ENCODE results near the gene GPR183.

Gene GPR183

DNA sequence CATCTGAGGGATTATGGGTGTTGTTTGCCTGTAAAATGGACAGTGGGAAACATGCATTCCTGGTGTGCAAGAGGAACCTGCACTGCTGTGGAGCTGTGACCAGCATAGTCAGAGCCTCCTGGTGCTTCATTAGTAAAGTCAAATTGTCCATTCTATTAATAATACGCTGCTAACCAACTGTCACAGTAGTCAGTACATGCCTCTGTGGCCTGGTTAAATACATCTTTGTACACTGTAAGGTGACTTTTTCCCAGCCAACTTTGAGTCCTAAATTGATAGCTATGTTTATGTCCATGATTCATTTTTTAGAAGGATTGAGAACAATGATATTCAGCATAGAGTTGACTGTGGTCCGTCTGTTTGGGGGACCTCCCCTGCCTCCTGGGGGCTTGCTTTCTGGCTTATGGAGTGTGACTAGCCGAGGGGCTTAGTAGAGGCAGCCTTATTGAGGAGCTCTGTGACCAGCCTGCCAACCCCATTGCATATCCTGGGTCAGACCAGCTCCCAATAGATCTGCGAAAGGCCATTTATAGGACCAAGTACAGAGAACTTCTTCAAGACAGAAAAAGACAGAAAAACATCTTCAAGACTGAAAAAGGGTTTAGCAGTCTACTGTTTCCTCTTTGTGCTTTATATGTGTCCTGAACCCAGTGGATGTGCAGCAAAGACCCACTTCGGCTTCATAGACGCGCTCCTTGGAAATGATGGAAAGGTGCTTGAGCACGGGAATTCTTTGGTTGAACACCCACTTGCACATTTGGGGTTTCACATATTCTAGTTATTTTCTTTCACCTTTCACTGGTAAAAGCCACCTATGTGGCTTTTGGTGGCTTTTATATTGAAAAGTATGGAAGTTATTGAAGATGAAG lies 4.3 kb downstream of the GPR183 start:
- H3K9me3 ChIP-seq (ENCODE audit: control insufficient read depth, insufficient read depth, low read depth, low read length), result no peaks in the 10 kb centered on the region
- H3K9ac ChIP-seq (ENCODE audit: low read length), result no peak overlapping the region
- no peak overlapping the region for H3K27ac ChIP-seq (ENCODE audit: low read depth, low read length)
- H3K27me3 ChIP-seq (ENCODE audit: control insufficient read depth, insufficient read depth, low read length), result no peaks in the 10 kb centered on the region
- no peak overlapping the region for H3K4me3 ChIP-seq (ENCODE audit: low read depth, low read length)
- no peaks in the 10 kb centered on the region for H3K36me3 ChIP-seq (ENCODE audit: control insufficient read depth, insufficient read depth, low read length)
- H3K4me1 ChIP-seq (ENCODE audit: control insufficient read depth, insufficient read depth, low read length), result peaks cover 10% of the 10 kb centered on the region

DNA sequence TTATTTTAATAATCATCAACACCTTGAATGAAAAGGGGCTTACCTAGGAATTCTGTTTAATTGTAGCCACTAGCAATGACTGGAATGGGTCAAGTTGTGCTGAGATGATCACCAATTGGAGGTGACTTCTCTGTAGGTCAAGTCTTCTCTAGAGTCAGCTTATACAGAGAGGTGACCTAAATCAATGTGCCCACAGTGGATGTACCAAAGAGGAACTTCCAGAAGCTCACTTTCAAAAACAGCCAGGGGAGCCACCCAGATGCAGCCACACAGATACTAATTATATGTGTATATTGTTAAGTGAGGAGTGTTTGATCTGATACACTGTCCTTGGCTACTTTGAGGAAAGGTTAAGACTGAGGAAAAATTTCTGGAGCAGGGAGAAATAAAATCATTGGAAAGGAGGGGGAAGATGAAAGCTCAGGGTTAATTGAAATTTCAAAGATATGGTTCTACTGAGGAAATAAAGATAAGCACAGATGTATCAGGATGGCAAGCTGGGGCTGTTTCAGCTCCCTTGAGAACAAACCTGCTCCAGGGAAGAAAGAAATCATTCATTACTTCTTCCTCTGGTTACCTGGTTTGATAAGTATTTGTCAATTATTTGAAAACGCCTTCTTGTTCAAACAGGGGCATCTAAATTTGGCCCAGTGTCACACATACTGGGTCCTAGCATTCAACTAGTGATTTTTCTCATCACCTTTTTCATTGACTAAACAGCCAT lies 5.1 kb downstream of the GPR183 start:
- no peak overlapping the region for H3K27ac ChIP-seq (ENCODE audit: low read depth, low read length)
- H3K36me3 ChIP-seq (ENCODE audit: control insufficient read depth, insufficient read depth, low read length), result no peaks in the 10 kb centered on the region
- H3K9me3 ChIP-seq (ENCODE audit: control insufficient read depth, insufficient read depth, low read depth, low read length), result no peaks in the 10 kb centered on the region
- H3K9ac ChIP-seq (ENCODE audit: low read length), result no peak overlapping the region
- H3K27me3 ChIP-seq (ENCODE audit: control insufficient read depth, insufficient read depth, low read length), result no peaks in the 10 kb centered on the region
- no peak overlapping the region for H3K4me3 ChIP-seq (ENCODE audit: low read depth, low read length)
- H3K4me1 ChIP-seq (ENCODE audit: control insufficient read depth, insufficient read depth, low read length), result peaks cover 10% of the 10 kb centered on the region

DNA sequence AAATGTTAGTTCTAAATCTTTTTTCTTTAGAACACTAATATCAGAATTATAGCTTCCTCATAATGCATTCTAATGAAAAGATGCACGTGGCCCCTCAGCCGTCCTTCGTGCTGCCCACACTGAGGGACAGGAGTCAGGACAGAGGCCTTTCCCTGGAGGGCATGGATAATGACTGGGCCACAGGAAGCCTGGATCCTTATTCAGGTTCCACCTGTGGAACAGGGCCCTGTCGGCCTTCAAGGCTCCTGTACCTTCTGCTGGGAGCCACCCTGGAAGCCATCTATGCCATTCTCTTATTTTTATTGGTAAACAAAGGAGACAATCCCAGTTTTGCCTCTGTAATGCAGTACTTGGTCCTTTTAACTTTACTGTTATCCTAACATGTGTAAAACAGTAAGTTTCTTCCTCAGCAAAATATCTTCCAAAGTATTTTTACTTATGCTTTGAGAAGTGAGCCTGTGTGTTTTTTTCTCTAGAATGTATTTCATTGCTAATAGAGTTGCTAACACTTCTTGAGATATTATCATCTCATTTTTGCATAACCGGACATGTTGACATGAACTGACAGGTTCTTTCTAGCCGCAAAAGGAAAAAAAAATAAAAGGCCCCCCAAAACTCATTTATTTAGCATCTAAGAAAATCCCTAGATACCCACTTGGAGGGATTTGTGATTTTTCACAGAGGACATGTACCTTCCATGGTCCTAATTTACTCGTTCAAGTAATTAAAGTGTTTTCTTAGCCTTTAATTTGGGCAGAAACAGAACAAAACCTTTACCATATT lies 6.0 kb downstream of the GPR183 start:
- no peak overlapping the region for H3K4me3 ChIP-seq (ENCODE audit: low read depth, low read length)
- H3K36me3 ChIP-seq (ENCODE audit: control insufficient read depth, insufficient read depth, low read length), result no peaks in the 10 kb centered on the region
- no peak overlapping the region for H3K9ac ChIP-seq (ENCODE audit: low read length)
- peaks cover 6% of the 10 kb centered on the region for H3K4me1 ChIP-seq (ENCODE audit: control insufficient read depth, insufficient read depth, low read length)
- H3K27ac ChIP-seq (ENCODE audit: low read depth, low read length), result no peak overlapping the region
- no peaks in the 10 kb centered on the region for H3K9me3 ChIP-seq (ENCODE audit: control insufficient read depth, insufficient read depth, low read depth, low read length)
- no peaks in the 10 kb centered on the region for H3K27me3 ChIP-seq (ENCODE audit: control insufficient read depth, insufficient read depth, low read length)

DNA sequence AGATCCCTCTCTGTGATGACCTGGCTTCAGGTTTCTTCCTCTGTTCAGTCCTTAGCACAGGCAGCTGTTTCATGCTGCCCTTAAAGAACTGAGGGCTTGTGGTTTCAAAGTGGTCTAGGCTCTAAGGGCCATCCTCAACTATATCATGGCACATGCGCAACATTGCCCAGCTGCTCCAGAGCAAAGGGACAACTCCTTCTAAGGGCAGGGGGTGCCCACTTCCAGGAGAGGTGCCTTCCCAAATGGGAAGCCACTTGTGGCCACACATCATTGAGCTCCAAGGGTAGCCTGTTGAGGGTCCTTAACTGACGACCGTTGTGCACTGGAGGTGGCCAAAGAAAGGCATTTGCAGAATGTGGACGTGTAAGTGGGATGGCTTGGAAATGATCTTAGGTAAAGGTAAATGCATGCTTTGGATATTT lies 7.3 kb downstream of the GPR183 start:
- peaks cover 4% of the 10 kb centered on the region for H3K4me1 ChIP-seq (ENCODE audit: control insufficient read depth, insufficient read depth, low read length)
- no peak overlapping the region for H3K4me3 ChIP-seq (ENCODE audit: low read depth, low read length)
- H3K9ac ChIP-seq (ENCODE audit: low read length), result no peak overlapping the region
- no peaks in the 10 kb centered on the region for H3K9me3 ChIP-seq (ENCODE audit: control insufficient read depth, insufficient read depth, low read depth, low read length)
- no peaks in the 10 kb centered on the region for H3K27me3 ChIP-seq (ENCODE audit: control insufficient read depth, insufficient read depth, low read length)
- H3K36me3 ChIP-seq (ENCODE audit: control insufficient read depth, insufficient read depth, low read length), result no peaks in the 10 kb centered on the region
- no peak overlapping the region for H3K27ac ChIP-seq (ENCODE audit: low read depth, low read length)

DNA sequence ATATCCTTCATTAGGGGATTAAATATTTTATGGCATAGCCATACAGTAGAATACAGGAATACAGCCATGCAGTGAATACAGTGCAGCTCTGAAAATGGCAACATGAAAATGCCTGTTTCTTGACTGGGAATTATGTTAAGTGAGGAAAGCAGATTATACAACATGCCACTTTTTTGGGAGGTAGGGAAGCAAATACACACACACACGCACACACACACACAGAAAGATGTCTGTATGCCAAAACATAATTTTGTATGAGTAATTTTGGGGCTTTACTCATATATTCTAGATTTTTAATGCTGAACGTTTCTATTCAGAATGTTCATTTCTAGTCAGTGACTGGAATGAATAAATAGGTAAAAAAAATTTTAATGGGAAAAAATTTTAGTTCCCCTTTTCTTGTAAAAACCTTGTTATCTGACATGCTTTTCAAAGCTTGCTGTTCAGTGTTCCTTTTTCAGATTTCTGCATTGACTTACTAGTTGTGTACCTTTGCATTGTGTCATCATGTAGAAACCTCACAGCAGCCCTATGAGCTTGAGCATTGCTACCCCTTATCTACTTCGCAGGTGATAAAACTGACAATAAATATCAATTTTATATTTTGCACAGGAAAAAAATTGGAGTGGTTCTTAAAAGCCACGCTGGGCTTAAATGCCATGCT lies 7.8 kb downstream of the GPR183 start:
- Histone ChIP-seq H3K27ac (ENCODE audit: low read depth, low read length) (no peak overlapping the region), H3K9ac (ENCODE audit: low read length) (no peak overlapping the region), H3K36me3 (ENCODE audit: control insufficient read depth, insufficient read depth, low read length) (no peaks in the 10 kb centered on the region), H3K27me3 (ENCODE audit: control insufficient read depth, insufficient read depth, low read length) (no peaks in the 10 kb centered on the region), H3K4me1 (ENCODE audit: control insufficient read depth, insufficient read depth, low read length) (peaks cover 4% of the 10 kb centered on the region), H3K9me3 (ENCODE audit: control insufficient read depth, insufficient read depth, low read depth, low read length) (no peaks in the 10 kb centered on the region), H3K4me3 (ENCODE audit: low read depth, low read length) (no peak overlapping the region)

DNA sequence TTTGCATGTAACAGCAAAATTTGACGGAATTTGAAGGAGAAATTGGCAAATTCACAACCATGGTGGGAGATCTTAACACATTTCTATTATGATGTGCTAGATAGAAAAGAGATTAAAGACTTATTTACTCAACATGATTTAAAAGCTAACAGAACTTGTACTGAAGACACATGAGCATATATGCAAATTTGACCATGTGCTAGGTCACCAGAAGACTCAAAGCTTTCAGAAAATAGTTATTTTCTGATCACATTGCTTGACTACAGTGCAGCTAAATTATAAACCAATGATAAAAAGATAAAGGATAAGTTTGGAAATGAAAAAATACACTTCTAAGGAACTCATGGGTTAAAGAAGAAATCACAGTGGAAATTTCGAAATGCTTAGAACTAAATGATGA lies 9.1 kb downstream of the GPR183 start:
- Histone ChIP-seq H3K4me1 (ENCODE audit: control insufficient read depth, insufficient read depth, low read length) (peaks cover 4% of the 10 kb centered on the region), H3K9ac (ENCODE audit: low read length) (no peak overlapping the region), H3K36me3 (ENCODE audit: control insufficient read depth, insufficient read depth, low read length) (no peaks in the 10 kb centered on the region), H3K4me3 (ENCODE audit: low read depth, low read length) (no peak overlapping the region), H3K9me3 (ENCODE audit: control insufficient read depth, insufficient read depth, low read depth, low read length) (no peaks in the 10 kb centered on the region), H3K27me3 (ENCODE audit: control insufficient read depth, insufficient read depth, low read length) (no peaks in the 10 kb centered on the region), H3K27ac (ENCODE audit: low read depth, low read length) (no peak overlapping the region)

DNA sequence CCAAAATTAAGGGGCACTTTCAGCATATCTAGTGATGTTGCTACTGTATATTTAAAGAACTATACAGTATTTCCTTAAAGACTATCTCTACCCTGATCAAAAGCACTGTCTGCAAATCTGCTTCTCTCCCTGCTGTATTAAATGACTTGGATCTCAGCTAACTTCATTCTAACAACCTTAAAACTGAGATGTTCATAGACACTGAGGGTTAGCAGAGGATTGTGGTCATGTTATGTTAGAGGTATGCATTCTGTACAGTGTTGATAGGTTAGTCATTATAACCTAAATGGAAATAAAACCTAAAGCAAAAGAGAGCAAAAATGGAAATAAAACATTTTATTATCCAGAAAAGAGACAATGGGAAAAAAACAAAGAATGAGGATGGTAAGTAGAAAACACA lies 9.9 kb downstream of the GPR183 start:
- H3K27me3 ChIP-seq (ENCODE audit: control insufficient read depth, insufficient read depth, low read length), result no peaks in the 10 kb centered on the region
- H3K4me3 ChIP-seq (ENCODE audit: low read depth, low read length), result no peak overlapping the region
- H3K4me1 ChIP-seq (ENCODE audit: control insufficient read depth, insufficient read depth, low read length), result peaks cover 4% of the 10 kb centered on the region
- no peaks in the 10 kb centered on the region for H3K9me3 ChIP-seq (ENCODE audit: control insufficient read depth, insufficient read depth, low read depth, low read length)
- H3K9ac ChIP-seq (ENCODE audit: low read length), result no peak overlapping the region
- no peak overlapping the region for H3K27ac ChIP-seq (ENCODE audit: low read depth, low read length)
- H3K36me3 ChIP-seq (ENCODE audit: control insufficient read depth, insufficient read depth, low read length), result no peaks in the 10 kb centered on the region

DNA sequence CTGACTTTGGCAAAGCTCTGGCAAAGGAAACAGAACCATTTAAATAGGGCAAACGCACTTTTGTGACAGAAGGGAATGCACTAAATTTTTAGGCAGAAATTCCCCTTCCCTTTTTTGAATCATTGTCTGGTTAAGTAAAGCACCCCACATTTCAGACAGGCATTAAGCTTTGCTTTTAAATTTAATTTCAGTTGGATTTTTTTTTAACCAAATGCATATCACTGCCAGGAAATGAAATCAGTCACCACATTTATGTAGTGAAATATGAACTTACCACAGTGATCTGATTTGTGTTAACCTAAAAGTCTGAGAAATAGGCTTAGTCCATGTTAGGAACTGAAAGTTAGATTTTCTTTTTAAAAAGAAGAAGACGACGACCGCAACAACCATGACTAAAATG lies 10.8 kb downstream of the GPR183 start:
- peaks cover 4% of the 10 kb centered on the region for H3K4me1 ChIP-seq (ENCODE audit: control insufficient read depth, insufficient read depth, low read length)
- H3K4me3 ChIP-seq (ENCODE audit: low read depth, low read length), result no peak overlapping the region
- H3K9me3 ChIP-seq (ENCODE audit: control insufficient read depth, insufficient read depth, low read depth, low read length), result no peaks in the 10 kb centered on the region
- H3K36me3 ChIP-seq (ENCODE audit: control insufficient read depth, insufficient read depth, low read length), result no peaks in the 10 kb centered on the region
- H3K9ac ChIP-seq (ENCODE audit: low read length), result no peak overlapping the region
- no peak overlapping the region for H3K27ac ChIP-seq (ENCODE audit: low read depth, low read length)
- no peaks in the 10 kb centered on the region for H3K27me3 ChIP-seq (ENCODE audit: control insufficient read depth, insufficient read depth, low read length)

DNA sequence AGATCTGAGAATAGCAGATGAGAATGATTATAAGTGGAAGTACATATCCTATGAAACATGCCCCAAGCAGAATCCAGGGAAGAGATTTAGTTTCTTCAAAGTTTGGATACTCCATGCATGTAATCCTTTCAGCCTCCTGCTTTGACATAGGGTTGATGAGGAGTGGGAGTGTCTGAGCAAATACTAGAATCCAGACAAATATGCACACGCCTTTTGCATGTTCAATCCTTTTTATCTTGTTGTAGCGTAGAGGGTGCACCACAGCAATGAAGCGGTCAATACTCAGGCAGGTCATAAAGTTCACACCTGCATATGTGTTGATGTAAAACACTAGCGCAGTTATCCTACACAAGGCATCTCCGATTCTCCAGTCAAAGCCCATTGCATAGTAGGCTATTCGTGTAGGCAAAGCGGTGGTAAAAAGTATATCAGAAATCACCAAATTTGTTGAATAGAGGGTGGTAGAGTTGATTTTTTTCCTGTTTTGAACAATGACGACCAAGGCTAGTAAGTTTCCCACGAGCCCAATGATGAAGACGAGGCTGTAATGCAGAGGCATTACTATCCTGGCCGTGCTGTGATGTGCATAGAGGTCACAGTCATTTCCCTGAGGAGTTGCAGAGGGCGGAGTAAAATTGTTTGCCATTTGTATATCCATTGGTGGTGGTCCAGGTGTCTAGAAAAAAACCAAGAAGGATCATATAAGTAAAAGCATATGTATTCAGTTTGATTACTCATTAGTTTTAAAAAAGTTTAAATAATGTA lies 11.5 kb downstream of the GPR183 start:
- H3K4me1 ChIP-seq (ENCODE audit: control insufficient read depth, insufficient read depth, low read length), result peaks cover 4% of the 10 kb centered on the region
- no peaks in the 10 kb centered on the region for H3K36me3 ChIP-seq (ENCODE audit: control insufficient read depth, insufficient read depth, low read length)
- H3K4me3 ChIP-seq (ENCODE audit: low read depth, low read length), result no peak overlapping the region
- no peaks in the 10 kb centered on the region for H3K27me3 ChIP-seq (ENCODE audit: control insufficient read depth, insufficient read depth, low read length)
- no peak overlapping the region for H3K27ac ChIP-seq (ENCODE audit: low read depth, low read length)
- no peaks in the 10 kb centered on the region for H3K9me3 ChIP-seq (ENCODE audit: control insufficient read depth, insufficient read depth, low read depth, low read length)
- H3K9ac ChIP-seq (ENCODE audit: low read length), result no peak overlapping the region

DNA sequence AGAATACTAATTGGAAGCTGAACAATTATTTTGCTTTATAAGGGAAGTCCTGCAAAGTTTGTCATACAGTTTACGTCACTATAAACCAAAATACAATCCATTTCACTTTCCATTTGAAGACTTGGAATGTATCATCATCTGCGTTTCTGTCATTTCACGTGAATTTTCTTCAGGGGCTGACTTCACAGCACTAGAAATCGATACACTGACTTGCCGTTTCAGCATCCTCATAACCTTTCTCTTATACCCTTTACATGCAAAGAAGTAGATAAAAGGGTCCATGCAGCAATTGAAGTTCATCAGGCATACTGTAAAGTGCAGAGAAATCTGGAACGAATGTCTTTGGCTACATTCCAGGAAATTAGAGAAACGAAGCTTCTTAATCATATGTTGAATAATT lies 12.2 kb downstream of the GPR183 start:
- Histone ChIP-seq H3K9me3 (ENCODE audit: control insufficient read depth, insufficient read depth, low read depth, low read length) (no peaks in the 10 kb centered on the region), H3K9ac (ENCODE audit: low read length) (no peak overlapping the region), H3K4me3 (ENCODE audit: low read depth, low read length) (no peak overlapping the region), H3K27me3 (ENCODE audit: control insufficient read depth, insufficient read depth, low read length) (no peaks in the 10 kb centered on the region), H3K27ac (ENCODE audit: low read depth, low read length) (no peak overlapping the region), H3K4me1 (ENCODE audit: control insufficient read depth, insufficient read depth, low read length) (peaks cover 2% of the 10 kb centered on the region), H3K36me3 (ENCODE audit: control insufficient read depth, insufficient read depth, low read length) (no peaks in the 10 kb centered on the region)
